HG02610 (cell line): ENCODE data around the gene DSE.

Experiments used
- ATAC-seq: cut with Tn5 transposase; IDR thresholded peaks from one replicate; pipeline ENCODE4 v1.9.1; 2021; ENCODE audit warnings: mild to moderate bottlenecking, moderate library complexity; ENCODE audit not compliant: unreplicated experiment

The DSE gene

GRCh38 chr6:116359835-116360234 is 10.9 kb upstream of the DSE start:
- ATAC-seq = no peak

- no peak for ATAC-seq
These were observed 8.5 kb upstream of the DSE start for GRCh38 chr6:116362276-116362675.

GRCh38 chr6:116363759-116364158 is 7.0 kb upstream of the DSE start:
- no peak for ATAC-seq

GRCh38 chr6:116364321-116364720 is 6.4 kb upstream of the DSE start:
- ATAC-seq = no peak

GRCh38 chr6:116365743-116366142 is 5.0 kb upstream of the DSE start:
- no peak for ATAC-seq

GRCh38 chr6:116366740-116367275 is 3.9 kb upstream of the DSE start:
- no peak for ATAC-seq

GRCh38 chr6:116369540-116369939 is 1.2 kb upstream of the DSE start:
- peak; percentile 40 for ATAC-seq

GRCh38 chr6:116369964-116370759 is 585 bp upstream of the DSE start:
- ATAC-seq = peak; percentile 2

GRCh38 chr6:116371120-116371917 is 572 bp downstream of the DSE start:
- peak; percentile 38 for ATAC-seq

- ATAC-seq = no peak
These were observed 1.1 kb downstream of the DSE start for GRCh38 chr6:116371918-116372209.

- ATAC-seq = no peak
These were observed 2.6 kb downstream of the DSE start for GRCh38 chr6:116373300-116373699.

- no peak for ATAC-seq
These were observed 3.2 kb downstream of the DSE start for GRCh38 chr6:116373940-116374339.

- ATAC-seq = no peak
These were observed 3.8 kb downstream of the DSE start for GRCh38 chr6:116374586-116374985.

- no peak for ATAC-seq
These were observed 4.5 kb downstream of the DSE start for GRCh38 chr6:116375262-116375661.

GRCh38 chr6:116376149-116376548 is 5.4 kb downstream of the DSE start:
- no peak for ATAC-seq

GRCh38 chr6:116379764-116380163 is 9.0 kb downstream of the DSE start:
- ATAC-seq = no peak

GRCh38 chr6:116380346-116380745 is 9.6 kb downstream of the DSE start:
- no peak for ATAC-seq

GRCh38 chr6:116381000-116381399 is 10.3 kb downstream of the DSE start:
- ATAC-seq = no peak

GRCh38 chr6:116382587-116382986 is 11.8 kb downstream of the DSE start:
- no peak for ATAC-seq

- ATAC-seq = no peak
These were observed 14.1 kb downstream of the DSE start for GRCh38 chr6:116384727-116385458.

GRCh38 chr6:116385459-116385802 is 14.7 kb downstream of the DSE start:
- ATAC-seq = no peak

- no peak for ATAC-seq
These were observed 15.2 kb downstream of the DSE start for GRCh38 chr6:116385921-116386320.
